Gastrocnemius medialis (tissue), 4 donors: ENCODE measurements around the gene JHY. TPM values are rescaled to one million over a fixed set of nuclear protein-coding genes. Genes with fewer than 3 reads are reported as not detected.

ENCODE experiments used
- ATAC-seq, 2 donors: fragments of 150-250 bp; one replicate each; pipeline ENCODE4 v1.9.1; 2016
- DNase-seq, 2 donors: peaks; one replicate each; pipeline ENCODE4 v3.0.0-alpha.2; 2019
- H3K27ac ChIP-seq, 4 donors: fragments of 200-600 bp; sonication (generic); 1 replicate in 1 of 4; 2 replicates in 3 of 4; pipeline ENCODE4 v1.5.1; 2016 to 2018; ENCODE audit warnings: mild to moderate bottlenecking in 2 of 4, moderate library complexity in 1 of 4
- H3K27me3 ChIP-seq, 3 donors: fragments of 200-600 bp; sonication (generic) in 2 of 3; 1 replicate in 1 of 3; 2 replicates in 2 of 3; pipeline versions ENCODE4 v1.5.1 to v1.6.0; 2016 to 2019; ENCODE audit warnings: mild to moderate bottlenecking in 1 of 3, moderate library complexity in 1 of 3
- H3K36me3 ChIP-seq, 2 donors: fragments of 200-600 bp; sonication (generic) in 1 of 2; one replicate each; pipeline ENCODE4 v1.5.1; 2017 to 2018
- H3K4me1 ChIP-seq, 2 donors: fragments of 200-600 bp; sonication (generic) in 1 of 2; one replicate each; pipeline ENCODE4 v1.5.1; 2016 to 2017; ENCODE audit warnings: mild to moderate bottlenecking in 2 of 2
- H3K4me3 ChIP-seq, 4 donors: fragments of 200-600 bp; sonication (generic) in 3 of 4; 1 replicate in 1 of 4; 2 replicates in 3 of 4; pipeline ENCODE4 v1.5.1; 2016 to 2019; ENCODE audit warnings: mild to moderate bottlenecking in 2 of 4
- H3K9me3 ChIP-seq, 3 donors: fragments of 200-600 bp; sonication (generic) in 2 of 3; 1 replicate in 1 of 3; 2 replicates in 2 of 3; pipeline ENCODE4 v1.5.1; 2016 to 2019
- POLR2A ChIP-seq, 2 donors: fragments of 450-650 bp; IDR thresholded peaks; one replicate each; pipeline ENCODE4 v1.6.1; 2017; ENCODE audit warnings: antibody characterized with exemption in 2 of 2, mild to moderate bottlenecking in 2 of 2, moderate library complexity in 2 of 2
- in situ Hi-C, 4 donors: fragments of 200-750 bp; cut with MboI; loops; one replicate each; pipeline versions ENCODE4 v1.15.0 to v1.8.0; 2017; ENCODE audit warnings: low sequenced_read_pairs in 4 of 4
- intact Hi-C: fragments of 100-400 bp; cut with DNase I; formaldehyde crosslinking; loops from one replicate; pipeline ENCODE4 v1.15.1; 2023; ENCODE audit warnings: low total_unique reads
- total RNA-seq, 4 donors: library from RNA; depleted of rRNA; stranded (reverse); fragments of >200 nt; gene quantifications; one replicate each; pipeline versions ENCODE4 v1.1.0 to v1.2.3, GENCODE V29; 2016
- TF ChIP-seq, protein P1 (sequence below), 5 experiments: fragments of 450-650 bp in 3 of 5; fragments of 200-600 bp in 2 of 5; sonication (generic) in 2 of 5; IDR thresholded peaks in 4 of 5; conservative IDR thresholded peaks in 1 of 5; 1 replicate in 4 of 5; 2 replicates in 1 of 5; pipeline ENCODE4 v1.5.1; 2016 to 2019; ENCODE audit warnings: antibody characterized with exemption in 5 of 5, mild to moderate bottlenecking in 3 of 5, moderate library complexity in 3 of 5

Gene JHY
- total RNA-seq, 4 donors from 2014 or later, result 0.16 to 1.3 (median 0.22) TPM

DNA sequence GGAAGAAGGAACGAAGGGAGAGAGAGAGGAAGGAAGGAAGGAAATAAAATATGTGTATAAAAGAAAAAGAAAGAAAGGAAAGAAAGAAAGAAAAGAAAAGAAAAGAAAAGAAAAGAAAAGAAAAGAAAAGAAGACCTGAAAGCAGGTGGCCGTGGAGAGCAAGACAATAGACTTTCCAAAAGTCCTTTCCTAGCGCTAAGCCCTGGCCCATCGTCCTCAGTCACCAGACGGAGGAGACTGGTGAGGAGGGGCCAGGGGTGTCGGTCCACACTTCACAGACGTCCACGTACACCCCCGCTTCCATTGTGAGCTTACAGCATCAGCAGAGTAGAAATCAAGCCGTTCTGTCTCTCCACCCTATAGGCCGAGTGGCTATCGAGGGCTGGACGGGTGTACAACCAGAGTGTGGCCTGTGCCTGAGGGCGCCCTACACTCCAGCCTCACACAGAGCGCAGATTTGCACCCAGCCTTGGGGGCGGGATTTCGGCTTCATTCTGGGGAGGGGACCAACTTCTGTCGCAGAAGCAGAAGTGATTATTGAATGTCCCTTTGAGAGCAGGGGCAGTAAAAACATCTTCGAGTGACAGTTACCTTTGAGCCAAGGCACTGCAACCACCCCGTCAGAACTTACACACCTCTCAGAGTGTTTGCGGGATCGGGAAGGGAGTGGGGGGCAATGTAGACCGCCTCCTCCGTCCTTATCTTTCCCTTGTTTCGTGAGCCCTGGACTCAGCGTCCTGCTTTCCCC is 101.1 kb downstream of the JHY start:
- TF ChIP-seq POLR2A (IDR thresholded peaks at IDR 0.05), result no peak
- TF ChIP-seq, protein P1, sequence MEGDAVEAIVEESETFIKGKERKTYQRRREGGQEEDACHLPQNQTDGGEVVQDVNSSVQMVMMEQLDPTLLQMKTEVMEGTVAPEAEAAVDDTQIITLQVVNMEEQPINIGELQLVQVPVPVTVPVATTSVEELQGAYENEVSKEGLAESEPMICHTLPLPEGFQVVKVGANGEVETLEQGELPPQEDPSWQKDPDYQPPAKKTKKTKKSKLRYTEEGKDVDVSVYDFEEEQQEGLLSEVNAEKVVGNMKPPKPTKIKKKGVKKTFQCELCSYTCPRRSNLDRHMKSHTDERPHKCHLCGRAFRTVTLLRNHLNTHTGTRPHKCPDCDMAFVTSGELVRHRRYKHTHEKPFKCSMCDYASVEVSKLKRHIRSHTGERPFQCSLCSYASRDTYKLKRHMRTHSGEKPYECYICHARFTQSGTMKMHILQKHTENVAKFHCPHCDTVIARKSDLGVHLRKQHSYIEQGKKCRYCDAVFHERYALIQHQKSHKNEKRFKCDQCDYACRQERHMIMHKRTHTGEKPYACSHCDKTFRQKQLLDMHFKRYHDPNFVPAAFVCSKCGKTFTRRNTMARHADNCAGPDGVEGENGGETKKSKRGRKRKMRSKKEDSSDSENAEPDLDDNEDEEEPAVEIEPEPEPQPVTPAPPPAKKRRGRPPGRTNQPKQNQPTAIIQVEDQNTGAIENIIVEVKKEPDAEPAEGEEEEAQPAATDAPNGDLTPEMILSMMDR (IDR thresholded peaks at IDR 0.05 in 4 of 5, conservative IDR thresholded peaks at IDR 0.05 in 1 of 5), result no peak
- H3K27me3 ChIP-seq, result peaks cover 81 to 99% (median 88%) of the 10 kb centered on the region in 3 donors
- intact Hi-C loops, result no loop called here

DNA sequence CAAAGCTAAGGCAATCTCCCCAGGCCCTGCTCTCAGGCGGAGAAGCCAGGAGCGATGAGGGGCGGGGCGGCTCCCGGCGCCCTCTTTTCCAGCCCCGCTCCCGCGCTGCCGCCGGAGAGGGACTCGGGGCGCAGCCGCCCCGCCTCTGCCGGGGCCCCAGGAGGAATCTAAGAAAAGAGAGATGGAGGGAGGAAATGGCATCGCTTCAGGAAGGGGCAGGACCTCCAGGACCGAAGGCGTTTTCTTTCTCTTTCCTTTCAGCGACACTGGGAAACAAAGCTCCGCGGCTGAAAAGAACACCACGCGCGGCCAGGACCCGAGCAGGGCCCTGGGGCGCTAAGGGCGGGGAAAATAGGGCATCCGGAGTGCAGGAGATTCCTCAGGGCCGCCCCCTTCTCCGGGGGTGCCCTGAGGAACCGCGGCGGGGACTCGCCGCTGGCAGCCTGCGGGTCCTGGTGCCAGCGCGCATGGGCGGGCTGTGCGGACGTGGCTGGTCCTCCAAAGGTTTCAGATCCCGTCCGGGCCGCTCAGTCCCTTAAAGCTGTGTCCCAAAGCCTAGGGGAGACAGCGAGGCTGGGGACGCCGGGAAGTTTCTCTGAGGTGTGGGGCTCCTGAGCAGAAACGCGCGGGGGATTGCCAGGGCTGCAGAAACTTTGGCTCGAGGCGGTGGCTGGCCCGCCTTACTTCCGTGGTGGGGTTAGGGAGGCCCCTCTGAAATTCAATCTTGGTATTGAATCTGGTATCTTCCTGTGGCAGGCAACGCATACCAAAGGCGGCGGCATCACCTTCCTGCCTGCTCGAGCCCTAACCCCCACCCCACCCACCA is 101.8 kb downstream of the JHY start:
- TF ChIP-seq, protein P1 (IDR thresholded peaks at IDR 0.05 in 4 of 5, conservative IDR thresholded peaks at IDR 0.05 in 1 of 5), result no peak
- no peak for TF ChIP-seq POLR2A (IDR thresholded peaks at IDR 0.05)
- Histone ChIP-seq H3K27ac (no peak overlapping the region), H3K4me3 (peak overlapping the region; percentile 57 to 77 (median 59)), H3K36me3 (no peaks in the 10 kb centered on the region), H3K9me3 (no peaks in the 10 kb centered on the region), H3K27me3 (peaks cover 74 to 91% (median 81%) of the 10 kb centered on the region in 3 donors), H3K4me1 (no peaks in the 10 kb centered on the region)
- ATAC-seq (no peak), DNase-seq (no peak)
- intact Hi-C loops, result no loop called here
- in situ Hi-C loops, result no loop called here

More for the DNA sequence above, 101.1 kb downstream of the JHY start:
- in situ Hi-C loops, result no loop called here
- DNase-seq (no peak), ATAC-seq (no peak)
- Histone ChIP-seq H3K27ac (no peak overlapping the region), H3K4me3 (peak overlapping the region; percentile 57 to 77 (median 59)), H3K9me3 (no peaks in the 10 kb centered on the region), H3K36me3 (no peaks in the 10 kb centered on the region), H3K4me1 (no peaks in the 10 kb centered on the region)

DNA sequence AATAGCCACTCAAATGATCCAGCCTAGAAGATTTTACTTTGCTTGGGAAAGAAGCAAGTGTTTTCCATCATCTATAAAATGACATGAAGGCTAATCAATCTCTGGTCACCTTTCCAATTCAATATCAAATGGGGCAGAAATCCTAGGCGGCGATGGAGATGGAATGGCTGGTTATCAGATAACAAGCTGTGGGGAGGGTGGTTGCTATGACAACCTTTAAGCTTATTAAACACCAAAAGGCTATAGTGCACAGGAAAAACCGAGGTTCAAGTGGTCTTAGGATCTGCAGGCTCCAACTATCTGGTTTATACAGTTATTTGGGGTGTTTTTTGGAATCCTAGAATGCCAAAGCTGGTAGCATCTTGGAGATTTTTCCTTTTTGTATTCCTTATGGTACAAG is 113.0 kb downstream of the JHY start:
- Histone ChIP-seq H3K27ac (no peak overlapping the region), H3K36me3 (no peaks in the 10 kb centered on the region), H3K4me3 (no peak overlapping the region), H3K27me3 (peaks cover 0 to 6% (median 5%) of the 10 kb centered on the region in 3 donors), H3K4me1 (no peaks in the 10 kb centered on the region), H3K9me3 (no peaks in the 10 kb centered on the region)
- intact Hi-C loops, result no loop called here
- in situ Hi-C loops, result no loop called here
- ATAC-seq, result no peak
- DNase-seq, result no peak
- TF ChIP-seq POLR2A (IDR thresholded peaks at IDR 0.05), result no peak
- TF ChIP-seq, protein P1 (IDR thresholded peaks at IDR 0.05 in 4 of 5, conservative IDR thresholded peaks at IDR 0.05 in 1 of 5), result no peak

DNA sequence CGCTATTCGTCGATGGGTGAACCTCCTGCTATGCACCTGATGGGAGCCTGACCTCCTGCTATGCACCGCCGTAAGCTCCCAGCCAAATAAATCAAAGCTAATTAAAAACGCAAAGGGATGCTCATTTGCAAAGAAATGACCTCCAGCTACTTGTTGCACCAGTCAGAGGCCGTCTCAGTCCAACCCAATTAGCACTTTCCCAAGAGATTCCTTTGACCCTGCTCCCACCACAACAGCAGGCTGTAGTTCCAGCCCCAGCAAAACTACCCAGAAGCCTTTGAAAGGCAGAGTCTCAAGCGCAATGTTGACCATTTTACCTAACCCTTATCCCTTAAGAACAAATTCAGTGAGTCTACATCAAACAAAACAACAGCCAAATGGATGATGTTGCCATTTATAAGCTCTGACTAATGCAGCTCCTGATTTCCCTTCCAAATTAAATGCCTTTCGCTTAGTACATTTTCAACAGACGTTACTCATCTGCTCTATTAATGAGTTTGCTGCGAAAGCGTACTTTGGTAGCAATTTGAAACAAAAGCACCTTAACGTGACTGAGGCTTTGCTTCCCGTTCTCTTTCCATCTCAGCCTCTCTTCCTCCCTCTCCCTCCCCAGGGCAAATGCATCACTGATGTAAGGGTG is 116.3 kb downstream of the JHY start:
- ATAC-seq (no peak), DNase-seq (no peak)
- Histone ChIP-seq H3K27me3 (peaks cover 0 to 6% (median 0%) of the 10 kb centered on the region in 3 donors), H3K4me3 (no peak overlapping the region), H3K36me3 (no peaks in the 10 kb centered on the region), H3K9me3 (no peaks in the 10 kb centered on the region), H3K27ac (no peak overlapping the region), H3K4me1 (no peaks in the 10 kb centered on the region)
- intact Hi-C loops, result no loop called here
- in situ Hi-C loops, result no loop called here
- TF ChIP-seq, protein P1 (IDR thresholded peaks at IDR 0.05 in 4 of 5, conservative IDR thresholded peaks at IDR 0.05 in 1 of 5), result no peak
- no peak for TF ChIP-seq POLR2A (IDR thresholded peaks at IDR 0.05)
